ENCODE measurements around the gene DRC1.

DNA sequence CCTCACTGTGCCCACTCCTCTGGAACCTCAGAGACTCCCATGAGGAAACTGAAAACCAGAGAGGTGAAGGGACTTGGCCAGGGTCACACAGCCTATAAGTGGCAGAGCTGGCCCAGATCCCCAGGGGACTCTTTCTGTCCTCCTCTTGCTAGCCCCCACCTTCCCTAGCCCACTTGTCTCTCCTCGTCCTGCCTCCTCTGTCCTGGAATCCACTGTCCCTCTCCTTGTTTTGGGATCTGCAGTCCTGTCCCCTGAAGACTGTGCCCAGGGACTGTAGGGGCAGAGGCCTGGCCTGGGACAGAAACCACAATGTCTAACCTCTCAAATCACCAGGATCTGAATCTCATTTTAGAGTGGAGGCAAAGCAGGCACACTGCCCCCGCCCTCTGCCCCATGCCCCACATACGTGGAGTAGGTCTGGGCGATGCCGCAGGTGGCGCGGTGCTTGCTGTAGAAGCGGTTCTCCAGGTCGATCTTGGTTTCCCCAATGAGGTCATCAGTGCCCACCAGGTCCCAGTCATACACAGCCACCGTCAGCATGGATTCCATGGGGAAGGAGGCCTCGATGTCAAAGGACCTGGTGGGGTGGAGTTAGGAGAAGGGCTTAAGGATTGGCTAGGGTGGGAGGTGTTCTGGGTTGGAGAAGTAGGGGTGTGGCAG is 63.7 kb downstream of the DRC1 start:
- TF ChIP-seq, protein P1, sequence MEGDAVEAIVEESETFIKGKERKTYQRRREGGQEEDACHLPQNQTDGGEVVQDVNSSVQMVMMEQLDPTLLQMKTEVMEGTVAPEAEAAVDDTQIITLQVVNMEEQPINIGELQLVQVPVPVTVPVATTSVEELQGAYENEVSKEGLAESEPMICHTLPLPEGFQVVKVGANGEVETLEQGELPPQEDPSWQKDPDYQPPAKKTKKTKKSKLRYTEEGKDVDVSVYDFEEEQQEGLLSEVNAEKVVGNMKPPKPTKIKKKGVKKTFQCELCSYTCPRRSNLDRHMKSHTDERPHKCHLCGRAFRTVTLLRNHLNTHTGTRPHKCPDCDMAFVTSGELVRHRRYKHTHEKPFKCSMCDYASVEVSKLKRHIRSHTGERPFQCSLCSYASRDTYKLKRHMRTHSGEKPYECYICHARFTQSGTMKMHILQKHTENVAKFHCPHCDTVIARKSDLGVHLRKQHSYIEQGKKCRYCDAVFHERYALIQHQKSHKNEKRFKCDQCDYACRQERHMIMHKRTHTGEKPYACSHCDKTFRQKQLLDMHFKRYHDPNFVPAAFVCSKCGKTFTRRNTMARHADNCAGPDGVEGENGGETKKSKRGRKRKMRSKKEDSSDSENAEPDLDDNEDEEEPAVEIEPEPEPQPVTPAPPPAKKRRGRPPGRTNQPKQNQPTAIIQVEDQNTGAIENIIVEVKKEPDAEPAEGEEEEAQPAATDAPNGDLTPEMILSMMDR (IDR thresholded peaks at IDR 0.05; ENCODE audit: insufficient read depth, low read length), result no peak
- TF ChIP-seq POLR2AphosphoS5 (IDR thresholded peaks at IDR 0.05; ENCODE audit: low read depth), result no peak

Measured in HL-60 (cell line).